CD4-positive, alpha-beta T cell (primary cell): ENCODE results near the gene MFSD12. TPM values are rescaled to one million over a fixed set of nuclear protein-coding genes. Genes with fewer than 3 reads are reported as not detected.

Experiments used
- ATAC-seq: fragments of 200-7000 bp; cut with Tn5 transposase; one replicate; pipeline ENCODE4 v1.10.0; 2022; ENCODE audit warnings: mild to moderate bottlenecking; ENCODE audit not compliant: poor library complexity
- CTCF ChIA-PET: fragments of 350-600 bp; sonication (Branson Sonifier 250); formaldehyde crosslinking; loops from one replicate; lab custom pipeline; 2021; ENCODE audit warnings: antibody characterized with exemption, inconsistent platforms; lab: Charles Lee
- POLR2A ChIA-PET: fragments of 350-600 bp; sonication (Branson Sonifier 250); formaldehyde crosslinking; loops from one replicate; lab custom pipeline; 2021; ENCODE audit warnings: antibody characterized with exemption, inconsistent platforms; lab: Charles Lee
- DNase-seq, 14 experiments: peaks; one replicate each; pipeline ENCODE4 v3.0.0-alpha.2; 2013 to 2020; ENCODE audit warnings: mixed read lengths in 2 of 14
- H3K27ac ChIP-seq, 2 donors: one replicate each; pipeline versions ENCODE4 v1.5.1 to v1.7.0; 2013; ENCODE audit warnings: low read length in 2 of 2, low read depth in 1 of 2, mild to moderate bottlenecking in 1 of 2
- H3K27me3 ChIP-seq, 2 experiments: 1 replicate in 1 of 2; 2 replicates in 1 of 2; pipeline versions ENCODE4 v1.6.1 to v1.7.0; 2013; ENCODE audit warnings: low read length in 2 of 2, control low read depth in 1 of 2, mild to moderate bottlenecking in 1 of 2, moderate library complexity in 1 of 2; ENCODE audit not compliant: insufficient read depth in 2 of 2, control insufficient read depth in 1 of 2
- H3K36me3 ChIP-seq: one replicate; pipeline ENCODE4 v1.6.1; 2013; ENCODE audit warnings: low read length, control low read depth; ENCODE audit not compliant: insufficient read depth
- H3K4me1 ChIP-seq: one replicate; pipeline ENCODE4 v1.6.1; 2013; ENCODE audit warnings: low read length, control low read depth; ENCODE audit not compliant: insufficient read depth
- H3K4me3 ChIP-seq: one replicate; pipeline ENCODE4 v1.5.1; 2013; ENCODE audit warnings: mild to moderate bottlenecking, low read length, moderate library complexity
- H3K9me3 ChIP-seq, 2 experiments: 1 replicate in 1 of 2; 2 replicates in 1 of 2; pipeline versions ENCODE4 v1.6.1 to v1.7.0; 2013; ENCODE audit warnings: low read length in 2 of 2, mild to moderate bottlenecking in 2 of 2, control low read depth in 1 of 2, moderate library complexity in 1 of 2; ENCODE audit not compliant: control insufficient read depth in 1 of 2, insufficient read depth in 1 of 2
- H3K27ac Mint-ChIP-seq: one replicate; pipeline ENCODE4 v1.8.0; 2020; ENCODE audit warnings: mixed read lengths
- H3K27me3 Mint-ChIP-seq: one replicate; pipeline ENCODE4 v1.8.0; 2021; ENCODE audit warnings: mixed read lengths
- H3K36me3 Mint-ChIP-seq: one replicate; pipeline ENCODE4 v1.8.0; 2021; ENCODE audit warnings: low read depth, mixed read lengths
- H3K4me1 Mint-ChIP-seq: one replicate; pipeline ENCODE4 v1.8.0; 2021; ENCODE audit warnings: low read depth, mixed read lengths
- H3K4me3 Mint-ChIP-seq: one replicate; pipeline ENCODE4 v1.8.0; 2020; ENCODE audit warnings: mild to moderate bottlenecking, mixed read lengths
- H3K9me3 Mint-ChIP-seq: one replicate; pipeline ENCODE4 v1.8.0; 2020; ENCODE audit warnings: mixed read lengths
- intact Hi-C, 2 experiments: fragments of 100-400 bp; cut with DNase I in 1 of 2; cut with micrococcal nuclease in 1 of 2; formaldehyde crosslinking; loops; one replicate each; pipeline versions ENCODE4 v1.15.1 to v1.9.0; 2023 to 2025; cut with DNase I, micrococcal nuclease
- total RNA-seq, 174 experiments: library from RNA in 2 of 174; stranded (reverse) in 2 of 174; gene quantifications; one replicate each; pipeline ENCODE4 v1.2.3 and lab custom pipeline; 2021 to 2026
- TF ChIP-seq, protein P1 (sequence below): fragments of 200-600 bp; IDR thresholded peaks from one replicate; pipeline ENCODE4 v1.8.0; 2022; ENCODE audit warnings: antibody characterized with exemption, mild to moderate bottlenecking

The MFSD12 gene
- total RNA-seq, 2 experiments from 2014 or later, result 62.5 to 65.0 TPM

DNA sequence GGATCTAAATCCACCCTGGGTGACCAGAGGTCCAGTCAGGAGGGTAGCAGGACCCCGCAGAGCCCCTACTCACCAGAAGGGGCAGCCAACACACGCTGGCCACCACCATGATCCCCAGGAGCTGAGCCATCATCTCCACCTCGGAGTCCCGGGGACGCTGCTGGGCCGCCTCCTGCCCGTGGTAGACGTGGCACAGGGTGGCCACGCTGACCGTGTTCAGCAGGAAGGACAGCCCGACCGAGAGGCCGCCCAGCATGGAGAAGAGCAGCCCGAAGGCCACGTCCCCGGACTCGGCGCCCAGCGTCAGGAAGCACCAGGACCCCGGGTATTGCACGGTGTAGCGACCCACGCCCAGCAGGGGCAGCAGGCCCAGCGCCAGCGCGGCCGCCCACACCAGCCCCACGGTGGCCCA, 42.4 kb upstream of the MFSD12 start:
- Mint-ChIP-seq H3K27ac (no peak overlapping the region), H3K4me1 (no peaks in the 10 kb centered on the region), H3K36me3 (no peaks in the 10 kb centered on the region), H3K9me3 (no peaks in the 10 kb centered on the region), H3K4me3 (no peak overlapping the region), H3K27me3 (no peaks in the 10 kb centered on the region)
- no peak for DNase-seq
- intact Hi-C loops, result loop anchor here in 1 of 2 experiments (10.0 kb wide), 1 partner anchor 245 kb away; no protein-coding TSS in a partner anchor
- peaks cover 0 to 4% of the 10 kb centered on the region in 2 experiments for H3K9me3 ChIP-seq
- peaks cover 8% of the 10 kb centered on the region for H3K4me1 ChIP-seq
- H3K27me3 ChIP-seq, result peaks cover 0 to 3% of the 10 kb centered on the region in 2 experiments
- ChIA-PET POLR2A (no interaction called here), CTCF (no interaction called here)
- no peaks in the 10 kb centered on the region for H3K36me3 ChIP-seq
- TF ChIP-seq, protein P1, sequence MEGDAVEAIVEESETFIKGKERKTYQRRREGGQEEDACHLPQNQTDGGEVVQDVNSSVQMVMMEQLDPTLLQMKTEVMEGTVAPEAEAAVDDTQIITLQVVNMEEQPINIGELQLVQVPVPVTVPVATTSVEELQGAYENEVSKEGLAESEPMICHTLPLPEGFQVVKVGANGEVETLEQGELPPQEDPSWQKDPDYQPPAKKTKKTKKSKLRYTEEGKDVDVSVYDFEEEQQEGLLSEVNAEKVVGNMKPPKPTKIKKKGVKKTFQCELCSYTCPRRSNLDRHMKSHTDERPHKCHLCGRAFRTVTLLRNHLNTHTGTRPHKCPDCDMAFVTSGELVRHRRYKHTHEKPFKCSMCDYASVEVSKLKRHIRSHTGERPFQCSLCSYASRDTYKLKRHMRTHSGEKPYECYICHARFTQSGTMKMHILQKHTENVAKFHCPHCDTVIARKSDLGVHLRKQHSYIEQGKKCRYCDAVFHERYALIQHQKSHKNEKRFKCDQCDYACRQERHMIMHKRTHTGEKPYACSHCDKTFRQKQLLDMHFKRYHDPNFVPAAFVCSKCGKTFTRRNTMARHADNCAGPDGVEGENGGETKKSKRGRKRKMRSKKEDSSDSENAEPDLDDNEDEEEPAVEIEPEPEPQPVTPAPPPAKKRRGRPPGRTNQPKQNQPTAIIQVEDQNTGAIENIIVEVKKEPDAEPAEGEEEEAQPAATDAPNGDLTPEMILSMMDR, result no peak
- H3K4me3 ChIP-seq, result no peak overlapping the region
- no peak overlapping the region for H3K27ac ChIP-seq
- no peak for ATAC-seq

DNA sequence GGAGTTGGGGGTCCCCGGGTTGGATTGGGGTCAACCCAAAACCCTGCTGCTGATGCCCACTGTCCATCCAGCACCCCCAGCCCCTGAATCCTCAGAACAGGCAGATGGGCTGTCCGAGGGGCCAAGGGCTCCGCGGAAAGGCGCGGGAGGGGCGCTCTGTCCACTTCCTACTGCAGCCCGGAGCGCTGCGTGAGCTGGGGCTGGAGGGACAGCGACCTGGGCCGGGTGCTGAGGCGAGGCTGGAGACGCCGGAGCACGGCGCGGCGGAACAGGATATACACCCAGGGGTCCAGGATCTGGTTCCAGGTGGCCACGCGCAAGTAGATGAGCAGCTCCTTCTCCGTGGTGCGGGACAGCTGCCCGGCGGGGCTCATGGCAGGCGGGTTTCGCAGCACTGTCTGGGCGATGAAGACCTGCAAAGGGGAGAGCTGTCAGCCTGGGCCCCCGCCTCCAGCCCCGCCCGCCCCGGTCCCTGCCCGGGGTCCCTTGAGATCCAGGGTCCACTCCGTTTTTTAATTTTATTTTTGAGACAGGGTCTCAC, 38.2 kb upstream of the MFSD12 start:
- POLR2A ChIA-PET, result no interaction called here

DNA sequence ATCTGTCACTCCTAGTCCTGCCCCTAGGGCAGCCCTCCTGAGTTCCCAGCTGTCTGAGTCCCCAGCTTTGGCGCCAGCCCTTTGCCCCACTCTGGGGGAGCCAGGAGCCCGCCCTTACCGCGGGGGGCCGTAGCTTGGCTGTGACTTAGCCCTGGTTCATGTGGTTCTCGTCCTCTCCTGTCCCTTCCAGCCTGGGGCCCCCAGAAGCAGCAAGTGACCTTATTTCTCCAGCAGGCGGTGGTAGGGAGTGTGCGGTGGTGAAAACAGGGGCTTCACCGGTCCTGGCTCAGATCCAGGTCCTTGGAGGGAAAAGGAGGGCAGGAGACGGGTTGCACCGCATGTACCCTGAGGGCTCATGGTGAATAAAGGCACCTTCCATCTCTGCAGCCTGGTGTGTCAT, 35.8 kb upstream of the MFSD12 start:
- DNase-seq (no peak), ATAC-seq (no peak)
- no peaks in the 10 kb centered on the region for H3K4me1 Mint-ChIP-seq
- ChIA-PET CTCF (no interaction called here), POLR2A (no interaction called here)
- H3K9me3 Mint-ChIP-seq, result no peaks in the 10 kb centered on the region
- H3K4me3 ChIP-seq, result no peak overlapping the region
- no peak overlapping the region for H3K4me3 Mint-ChIP-seq
- H3K27me3 Mint-ChIP-seq, result no peaks in the 10 kb centered on the region
- no peaks in the 10 kb centered on the region for H3K36me3 ChIP-seq
- H3K27me3 ChIP-seq, result no peaks in the 10 kb centered on the region
- no peak overlapping the region for H3K27ac ChIP-seq
- no peaks in the 10 kb centered on the region for H3K36me3 Mint-ChIP-seq
- TF ChIP-seq, protein P1, result no peak
- no peaks in the 10 kb centered on the region for H3K9me3 ChIP-seq
- H3K4me1 ChIP-seq, result no peaks in the 10 kb centered on the region
- intact Hi-C loops, result loop anchor here in 1 of 2 experiments (10.0 kb wide), 1 partner anchor 252 kb away; no protein-coding TSS in a partner anchor
- H3K27ac Mint-ChIP-seq, result no peak overlapping the region

More for the DNA sequence above, 38.2 kb upstream of the MFSD12 start:
- Mint-ChIP-seq H3K4me3 (no peak overlapping the region), H3K9me3 (no peaks in the 10 kb centered on the region), H3K27ac (no peak overlapping the region), H3K4me1 (no peaks in the 10 kb centered on the region), H3K36me3 (no peaks in the 10 kb centered on the region), H3K27me3 (no peaks in the 10 kb centered on the region)
- TF ChIP-seq, protein P1, result no peak
- intact Hi-C loops, result loop anchor here in 1 of 2 experiments (10.0 kb wide), 1 partner anchor 249 kb away; no protein-coding TSS in a partner anchor
- DNase-seq, result no peak
- Histone ChIP-seq H3K4me3 (no peak overlapping the region), H3K9me3 (no peaks in the 10 kb centered on the region), H3K4me1 (no peaks in the 10 kb centered on the region), H3K27ac (no peak overlapping the region), H3K27me3 (no peaks in the 10 kb centered on the region), H3K36me3 (no peaks in the 10 kb centered on the region)
- ATAC-seq, result no peak
- CTCF ChIA-PET, result no interaction called here
